Fibroblast of lung (primary cell): ENCODE measurements around the gene MAPKAP1. TPM values are rescaled to one million over a fixed set of nuclear protein-coding genes. Genes with fewer than 3 reads are reported as not detected.
A peak's percentile ranks its signal among the peaks of the same experiment; 100 is the strongest.

Experiments used
- DNase-seq, 2 donors: peaks; one replicate each; pipeline versions ENCODE4 v3.0.0 to v3.0.0-alpha.2; 2010; ENCODE audit warnings: low read depth in 2 of 2
- H2AFZ ChIP-seq: 2 replicates; pipeline ENCODE4 v1.5.1; 2012; ENCODE audit warnings: low read length, control low read depth, inconsistent platforms
- H3K27ac ChIP-seq: 2 replicates; pipeline ENCODE4 v1.5.1; 2011; ENCODE audit warnings: low read length, control low read depth; ENCODE audit not compliant: insufficient read depth
- H3K27me3 ChIP-seq: 2 replicates; pipeline ENCODE4 v1.5.1; 2011; ENCODE audit warnings: mild to moderate bottlenecking, low read length; ENCODE audit not compliant: control insufficient read depth, insufficient read depth
- H3K36me3 ChIP-seq: 2 replicates; pipeline ENCODE4 v1.5.1; 2011; ENCODE audit warnings: low read length; ENCODE audit not compliant: control insufficient read depth, insufficient read depth
- H3K4me1 ChIP-seq: 2 replicates; pipeline ENCODE4 v1.5.1; 2011; ENCODE audit warnings: low read length; ENCODE audit not compliant: control insufficient read depth, insufficient read depth; ENCODE audit errors: extremely low read depth
- H3K4me2 ChIP-seq: 2 replicates; pipeline ENCODE4 v1.5.1; 2011; ENCODE audit warnings: low read length, control low read depth; ENCODE audit not compliant: insufficient read depth; ENCODE audit errors: extremely low read depth
- H3K4me3 ChIP-seq, 4 experiments: fragments of 200-600 bp in 1 of 4; sonication (generic) in 1 of 4; replicated peaks in 1 of 4; 2 replicates each; pipeline ENCODE4 v1.5.1; 2011 to 2016; ENCODE audit warnings: low read length in 4 of 4, low read depth in 3 of 4, mild to moderate bottlenecking in 3 of 4, control low read depth in 2 of 4, inconsistent platforms in 1 of 4, mixed read lengths in 1 of 4; ENCODE audit not compliant: insufficient read depth in 1 of 4; ENCODE audit errors: control extremely low read depth in 1 of 4
- H3K79me2 ChIP-seq: 2 replicates; pipeline ENCODE4 v1.5.1; 2012; ENCODE audit warnings: mild to moderate bottlenecking, low read length, inconsistent platforms; ENCODE audit not compliant: control insufficient read depth, insufficient read depth
- H3K9ac ChIP-seq: 2 replicates; pipeline ENCODE4 v1.5.1; 2011; ENCODE audit warnings: mild to moderate bottlenecking, low read length, control low read depth; ENCODE audit not compliant: insufficient read depth
- H3K9me3 ChIP-seq: 2 replicates; pipeline ENCODE4 v1.5.1; 2012; ENCODE audit warnings: low read depth, low read length; ENCODE audit not compliant: control insufficient read depth, insufficient read depth
- H4K20me1 ChIP-seq: 2 replicates; pipeline ENCODE4 v1.5.1; 2011; ENCODE audit warnings: low read length; ENCODE audit not compliant: control insufficient read depth, insufficient read depth; ENCODE audit errors: extremely low read depth
- CTCF ChIP-seq, 2 donors: IDR thresholded peaks in 1 of 2; conservative IDR thresholded peaks in 1 of 2; 1 replicate in 1 of 2; 2 replicates in 1 of 2; pipeline ENCODE4 v1.5.1; 2011 to 2012; ENCODE audit warnings: low read length in 2 of 2, control low read depth in 1 of 2, inconsistent platforms in 1 of 2, low read depth in 1 of 2, mild to moderate bottlenecking in 1 of 2
- EZH2 ChIP-seq: IDR thresholded peaks from 2 replicates; pipeline ENCODE4 v1.5.1; 2012; ENCODE audit warnings: low read length, control low read depth, mild to moderate bottlenecking; ENCODE audit errors: missing control alignments
- polyA plus RNA-seq, 2 donors: library from polyadenylated mRNA; depleted of rRNA in 1 of 2; stranded (reverse) in 1 of 2; unstranded in 1 of 2; fragments of >200 nt; gene quantifications; 2 replicates each; pipeline ENCODE4 v1.2.1, GENCODE V29; 2011 to 2012; ENCODE audit warnings: missing spikeins in 1 of 2
- total RNA-seq: library from RNA; depleted of rRNA; stranded (reverse); fragments of >200 nt; gene quantifications from 2 replicates; pipeline ENCODE4 v1.2.1, GENCODE V29; 2014

The MAPKAP1 gene
- total and polyA plus RNA-seq, 2 donors (not counting 1 experiment from before 2014, with no cell fraction given): 63.7 to 127 TPM

DNA sequence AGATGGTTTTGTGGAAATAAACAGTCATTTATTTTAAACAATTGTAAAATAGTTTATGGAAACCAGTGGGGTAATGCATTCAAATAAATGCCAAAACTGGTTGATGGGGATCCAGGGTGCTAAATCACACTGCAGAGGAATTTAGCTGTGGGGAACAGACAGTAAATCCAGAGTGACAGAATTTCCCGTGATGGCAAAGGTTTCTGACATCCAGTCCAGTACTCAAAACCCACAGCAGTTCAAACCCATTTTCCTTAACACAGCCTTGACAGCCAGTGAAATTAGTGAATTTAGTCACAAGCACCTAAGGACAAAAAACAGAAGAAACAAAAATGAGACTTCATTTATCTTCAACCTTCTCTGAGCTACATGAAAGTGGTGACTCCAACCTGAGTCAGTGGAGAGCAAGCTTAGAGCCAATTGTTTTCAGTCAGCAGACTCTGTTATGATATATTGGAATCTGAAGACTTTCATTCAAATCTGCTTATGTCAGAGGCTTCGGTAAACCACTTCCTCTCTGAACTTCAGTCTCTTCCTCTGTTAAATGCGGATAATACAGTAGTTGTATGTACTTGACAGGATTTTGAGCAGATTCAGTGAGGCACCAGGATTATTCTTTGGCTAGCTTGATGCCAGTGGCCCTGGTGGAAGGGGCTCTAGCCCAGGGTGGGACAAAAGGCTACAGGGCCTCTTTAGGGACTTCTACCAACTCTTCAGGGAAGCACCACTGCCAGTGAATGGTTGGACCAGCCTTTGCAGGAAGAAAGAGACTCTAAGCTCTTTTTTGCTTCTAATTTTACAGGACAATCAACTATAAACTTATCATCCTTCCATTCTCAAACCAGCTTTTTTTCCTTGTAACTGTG is 185.3 kb downstream of the MAPKAP1 start:
- Histone ChIP-seq H3K27me3 (no peaks in the 10 kb centered on the region), H3K27ac (peak overlapping the region; percentile 92), H3K4me3 (no peak overlapping the region), H4K20me1 (no peaks in the 10 kb centered on the region), H3K9me3 (no peaks in the 10 kb centered on the region), H3K4me1 (peaks cover 21% of the 10 kb centered on the region), H3K79me2 (no peaks in the 10 kb centered on the region), H3K36me3 (no peaks in the 10 kb centered on the region), H3K9ac (peak overlapping the region; percentile 9), H2AFZ (no peak overlapping the region), H3K4me2 (peak overlapping the region; percentile 61)
- TF ChIP-seq EZH2 (no peak), CTCF (conservative IDR thresholded peaks at IDR 0.05 in 1 of 2, IDR thresholded peaks at IDR 0.05 in 1 of 2; ENCODE audit: low read depth in 1 of 2, low read length in 2 of 2) (no peak)
- DNase-seq: peak; percentile 90 to 99

DNA sequence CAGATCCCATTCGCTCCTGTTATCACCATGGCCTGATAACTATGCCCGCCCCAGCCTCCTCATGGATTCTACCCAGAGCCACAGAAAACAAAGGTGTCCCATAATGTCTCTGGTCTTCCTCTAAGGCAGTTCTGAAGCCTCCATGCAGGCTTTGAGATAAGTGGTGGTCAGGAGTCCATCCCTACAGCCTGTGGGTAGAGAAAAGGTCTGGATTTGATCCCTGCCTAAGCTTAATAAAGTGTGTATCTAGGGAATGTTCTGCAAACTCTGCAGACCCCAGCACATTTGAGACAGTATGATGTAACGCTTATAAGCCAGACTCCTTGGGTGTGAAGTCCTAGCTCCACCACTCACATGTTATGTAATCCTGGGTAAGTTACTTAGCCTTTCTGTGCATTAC is 187.3 kb downstream of the MAPKAP1 start:
- H2AFZ ChIP-seq: no peak overlapping the region
- H3K4me3 ChIP-seq: no peak overlapping the region
- H3K79me2 ChIP-seq: no peaks in the 10 kb centered on the region
- no peaks in the 10 kb centered on the region for H3K9me3 ChIP-seq
- H3K27ac ChIP-seq: no peak overlapping the region
- H3K4me1 ChIP-seq: peaks cover 16% of the 10 kb centered on the region
- no peaks in the 10 kb centered on the region for H4K20me1 ChIP-seq
- no peak for DNase-seq
- H3K9ac ChIP-seq: no peak overlapping the region
- H3K36me3 ChIP-seq: no peaks in the 10 kb centered on the region
- no peak overlapping the region for H3K4me2 ChIP-seq
- no peaks in the 10 kb centered on the region for H3K27me3 ChIP-seq
- TF ChIP-seq EZH2 (no peak), CTCF (conservative IDR thresholded peaks at IDR 0.05 in 1 of 2, IDR thresholded peaks at IDR 0.05 in 1 of 2; ENCODE audit: low read depth in 1 of 2, low read length in 2 of 2) (no peak)

GRCh38 chr9:125517577-125517976 is 189.4 kb downstream of the MAPKAP1 start:
- TF ChIP-seq EZH2: no peak
- TF ChIP-seq CTCF (conservative IDR thresholded peaks at IDR 0.05 in 1 of 2, IDR thresholded peaks at IDR 0.05 in 1 of 2; ENCODE audit: low read depth in 1 of 2, low read length in 2 of 2): no peak
- Histone ChIP-seq H4K20me1 (no peaks in the 10 kb centered on the region), H3K4me3 (no peak overlapping the region), H3K9ac (no peak overlapping the region), H3K27ac (no peak overlapping the region), H3K4me2 (no peak overlapping the region), H3K79me2 (peaks cover 2% of the 10 kb centered on the region), H3K36me3 (no peaks in the 10 kb centered on the region), H3K9me3 (no peaks in the 10 kb centered on the region), H3K4me1 (peaks cover 20% of the 10 kb centered on the region), H2AFZ (no peak overlapping the region), H3K27me3 (no peaks in the 10 kb centered on the region)
- no peak for DNase-seq
